Neuronal stem cell (in vitro differentiated cells): ENCODE data around the gene MARVELD2. TPM values are rescaled to one million over a fixed set of nuclear protein-coding genes. Genes with fewer than 3 reads are reported as not detected.

ENCODE experiments used
- DNase-seq: peaks from one replicate; pipeline ENCODE4 v3.0.0-alpha.2; 2013; ENCODE audit warnings: low spot score
- H2AFZ ChIP-seq: one replicate; pipeline ENCODE4 v1.6.1; 2013; ENCODE audit warnings: mild to moderate bottlenecking, low read length, inconsistent platforms
- H2AK5ac ChIP-seq: 2 replicates; pipeline ENCODE4 v1.6.1; 2013; ENCODE audit warnings: low read depth, mild to moderate bottlenecking, inconsistent platforms, low read length, moderate library complexity, mixed read lengths
- H2BK120ac ChIP-seq: 2 replicates; pipeline ENCODE4 v1.6.1; 2013; ENCODE audit warnings: low read depth, mild to moderate bottlenecking, inconsistent platforms, low read length, moderate library complexity, mixed read lengths
- H2BK12ac ChIP-seq: one replicate; pipeline ENCODE4 v1.6.1; 2013; ENCODE audit warnings: low read length, inconsistent platforms
- H2BK15ac ChIP-seq: 2 replicates; pipeline ENCODE4 v1.6.1; 2013; ENCODE audit warnings: mild to moderate bottlenecking, low read length, inconsistent platforms, mixed read lengths
- H2BK5ac ChIP-seq: one replicate; pipeline ENCODE4 v1.6.1; 2013; ENCODE audit warnings: inconsistent platforms, mild to moderate bottlenecking, low read length, moderate library complexity
- H3K14ac ChIP-seq: one replicate; pipeline ENCODE4 v1.6.1; 2013; ENCODE audit warnings: low read length, inconsistent platforms
- H3K18ac ChIP-seq: 2 replicates; pipeline ENCODE4 v1.6.1; 2013; ENCODE audit warnings: low read length, inconsistent platforms
- H3K23ac ChIP-seq: 2 replicates; pipeline ENCODE4 v1.6.1; 2013; ENCODE audit warnings: low read depth, mild to moderate bottlenecking, mixed read lengths, low read length, inconsistent platforms; ENCODE audit not compliant: poor library complexity
- H3K27ac ChIP-seq: replicated peaks from 3 replicates; pipeline ENCODE4 v1.5.1; 2013; ENCODE audit warnings: low read length, inconsistent platforms
- H3K27me3 ChIP-seq, 3 experiments: 2 replicates each; pipeline ENCODE4 v1.6.1; 2013; ENCODE audit warnings: low read length in 3 of 3, mild to moderate bottlenecking in 2 of 3, inconsistent platforms in 1 of 3, low read depth in 1 of 3, mixed read lengths in 1 of 3, moderate library complexity in 1 of 3; ENCODE audit not compliant: control insufficient read depth in 3 of 3, insufficient read depth in 3 of 3
- H3K36me3 ChIP-seq, 2 donors: replicated peaks in 1 of 2; 2 replicates each; pipeline ENCODE4 v1.6.1; 2013; ENCODE audit warnings: low read length in 2 of 2; ENCODE audit not compliant: control insufficient read depth in 2 of 2, insufficient read depth in 2 of 2
- H3K4ac ChIP-seq: 2 replicates; pipeline ENCODE4 v1.6.1; 2013; ENCODE audit warnings: inconsistent platforms, mild to moderate bottlenecking, low read length, moderate library complexity
- H3K4me1 ChIP-seq, 2 donors: 1 replicate in 1 of 2; 2 replicates in 1 of 2; pipeline ENCODE4 v1.6.1; 2013; ENCODE audit warnings: low read length in 2 of 2, low read depth in 1 of 2; ENCODE audit not compliant: control insufficient read depth in 2 of 2, insufficient read depth in 1 of 2
- H3K4me2 ChIP-seq: one replicate; pipeline ENCODE4 v1.6.1; 2013; ENCODE audit warnings: mild to moderate bottlenecking, low read length, inconsistent platforms; ENCODE audit not compliant: insufficient read depth, poor library complexity, severe bottlenecking
- H3K4me3 ChIP-seq, 2 donors: 2 replicates each; pipeline ENCODE4 v1.5.1; 2013; ENCODE audit warnings: low read length in 2 of 2, mild to moderate bottlenecking in 2 of 2, inconsistent platforms in 1 of 2, moderate library complexity in 1 of 2
- H3K79me1 ChIP-seq: one replicate; pipeline ENCODE4 v1.6.1; 2013; ENCODE audit warnings: low read depth, mild to moderate bottlenecking, inconsistent platforms, low read length, moderate library complexity
- H3K9ac ChIP-seq: one replicate; pipeline ENCODE4 v1.6.1; 2013; ENCODE audit warnings: mild to moderate bottlenecking, low read depth, low read length, inconsistent platforms; ENCODE audit not compliant: poor library complexity
- H3K9me3 ChIP-seq, 2 donors: replicated peaks in 1 of 2; 2 replicates each; pipeline versions ENCODE3 to v1.6.1; 2013; ENCODE audit warnings: low read length in 2 of 2, mild to moderate bottlenecking in 2 of 2, inconsistent platforms in 1 of 2, low read depth in 1 of 2, mixed read lengths in 1 of 2, moderate library complexity in 1 of 2; ENCODE audit not compliant: control insufficient read depth in 2 of 2, insufficient read depth in 1 of 2
- H4K8ac ChIP-seq: one replicate; pipeline ENCODE4 v1.6.1; 2013; ENCODE audit warnings: low read depth, mild to moderate bottlenecking, inconsistent platforms, low read length, moderate library complexity
- H4K91ac ChIP-seq: one replicate; pipeline ENCODE4 v1.6.1; 2013; ENCODE audit warnings: low read length, low read depth, mild to moderate bottlenecking, inconsistent platforms; ENCODE audit not compliant: poor library complexity
- WGBS, 2 donors: extraction: QIAGEN DNeasy Blood & Tissue Kit; methylation state at CpG; one replicate each; pipeline ENCODE4 v1.1.7; 2013; ENCODE audit warnings: missing lambda C conversion rate in 2 of 2, mixed read lengths in 1 of 2; ENCODE audit not compliant: insufficient read length in 2 of 2, insufficient replicate concordance in 1 of 2; ENCODE audit errors: extremely low coverage in 2 of 2; 5-methylcytosine and 5-hydroxymethylcytosine counted together
- polyA plus RNA-seq, 2 experiments: library from polyadenylated mRNA; stranded (reverse); fragments of 200-250 nt; gene quantifications; one replicate each; pipeline ENCODE4 v1.2.3, GENCODE V29; 2013

MARVELD2 gene, protein sequence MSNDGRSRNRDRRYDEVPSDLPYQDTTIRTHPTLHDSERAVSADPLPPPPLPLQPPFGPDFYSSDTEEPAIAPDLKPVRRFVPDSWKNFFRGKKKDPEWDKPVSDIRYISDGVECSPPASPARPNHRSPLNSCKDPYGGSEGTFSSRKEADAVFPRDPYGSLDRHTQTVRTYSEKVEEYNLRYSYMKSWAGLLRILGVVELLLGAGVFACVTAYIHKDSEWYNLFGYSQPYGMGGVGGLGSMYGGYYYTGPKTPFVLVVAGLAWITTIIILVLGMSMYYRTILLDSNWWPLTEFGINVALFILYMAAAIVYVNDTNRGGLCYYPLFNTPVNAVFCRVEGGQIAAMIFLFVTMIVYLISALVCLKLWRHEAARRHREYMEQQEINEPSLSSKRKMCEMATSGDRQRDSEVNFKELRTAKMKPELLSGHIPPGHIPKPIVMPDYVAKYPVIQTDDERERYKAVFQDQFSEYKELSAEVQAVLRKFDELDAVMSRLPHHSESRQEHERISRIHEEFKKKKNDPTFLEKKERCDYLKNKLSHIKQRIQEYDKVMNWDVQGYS
- 4.6 TPM for polyA plus RNA-seq (2013, experiment 1 of 2)
- polyA plus RNA-seq (2013, experiment 2 of 2): 5.1 TPM

- no peak within 1 kb of the TSS for H2BK15ac ChIP-seq
- peak within 1 kb of the TSS; percentile 68 for H3K9ac ChIP-seq
- H2AFZ ChIP-seq: no peak within 1 kb of the TSS
- H3K4ac ChIP-seq: no peak within 1 kb of the TSS
- no peak within 1 kb of the TSS for H3K14ac ChIP-seq
- no CpG with 5 or more reads among the region's 78 CpGs for WGBS, 2 donors
- peak within 1 kb of the TSS; percentile 47 for H2BK120ac ChIP-seq
- no peaks in the 10 kb centered on the region for H3K79me1 ChIP-seq
- peak within 1 kb of the TSS; percentile 45 for H2BK5ac ChIP-seq
- peak within 1 kb of the TSS; percentile 41 for H2AK5ac ChIP-seq
- H3K27ac ChIP-seq: no peak within 1 kb of the TSS
- H3K27me3 ChIP-seq: peaks cover 0 to 4% (median 0%) of the 10 kb centered on the region in 3 experiments
- H3K4me1 ChIP-seq: peaks cover 0 to 2% of the 10 kb centered on the region in 2 donors
- peak within 1 kb of the TSS; percentile 90 for H3K18ac ChIP-seq
- H3K9me3 ChIP-seq: no peaks in the 10 kb centered on the region
- H4K8ac ChIP-seq: no peak within 1 kb of the TSS
- peak; percentile 47 for DNase-seq
- H3K4me3 ChIP-seq: peak within 1 kb of the TSS in 1 of 2 donors; percentile 88
- peak within 1 kb of the TSS; percentile 80 for H3K23ac ChIP-seq
- H2BK12ac ChIP-seq: no peak within 1 kb of the TSS
- H3K4me2 ChIP-seq: peak within 1 kb of the TSS; percentile 88
- no peak within 1 kb of the TSS for H4K91ac ChIP-seq
- H3K36me3 ChIP-seq: peaks cover 5 to 57% of the 10 kb centered on the region in 2 donors
Measured at GRCh38 chr5:69414885-69415583, at the start of gene MARVELD2. Gene MARVELD2, plus strand, starts transcription at chr5:69415116. Its CDS starts 4,270 bp downstream, at chr5:69419386.

GRCh38 chr5:69367697-69368279 is 47.1 kb upstream of the MARVELD2 start:
- no peak overlapping the region for H4K91ac ChIP-seq
- H3K18ac ChIP-seq: no peak overlapping the region
- no peak overlapping the region for H2AK5ac ChIP-seq
- H3K27ac ChIP-seq: no peak overlapping the region
- H3K79me1 ChIP-seq: peaks cover 3% of the 10 kb centered on the region
- H2BK12ac ChIP-seq: no peak overlapping the region
- H3K4me3 ChIP-seq: peak overlapping the region in 1 of 2 donors; percentile 92
- H2BK5ac ChIP-seq: no peak overlapping the region
- no peak overlapping the region for H3K14ac ChIP-seq
- H3K4me2 ChIP-seq: no peak overlapping the region
- DNase-seq: no peak
- H2BK15ac ChIP-seq: no peak overlapping the region
- H3K23ac ChIP-seq: no peak overlapping the region
- H3K36me3 ChIP-seq: peaks cover 16 to 49% of the 10 kb centered on the region in 2 donors
- peaks cover 2 to 8% of the 10 kb centered on the region in 2 donors for H3K4me1 ChIP-seq
- H2AFZ ChIP-seq: no peak overlapping the region
- H3K4ac ChIP-seq: no peak overlapping the region
- no peaks in the 10 kb centered on the region for H3K9me3 ChIP-seq
- no peak overlapping the region for H3K9ac ChIP-seq
- H2BK120ac ChIP-seq: no peak overlapping the region
- no peaks in the 10 kb centered on the region for H3K27me3 ChIP-seq
- no CpG with 5 or more reads among the region's 11 CpGs for WGBS, 2 donors
- no peak overlapping the region for H4K8ac ChIP-seq

DNA sequence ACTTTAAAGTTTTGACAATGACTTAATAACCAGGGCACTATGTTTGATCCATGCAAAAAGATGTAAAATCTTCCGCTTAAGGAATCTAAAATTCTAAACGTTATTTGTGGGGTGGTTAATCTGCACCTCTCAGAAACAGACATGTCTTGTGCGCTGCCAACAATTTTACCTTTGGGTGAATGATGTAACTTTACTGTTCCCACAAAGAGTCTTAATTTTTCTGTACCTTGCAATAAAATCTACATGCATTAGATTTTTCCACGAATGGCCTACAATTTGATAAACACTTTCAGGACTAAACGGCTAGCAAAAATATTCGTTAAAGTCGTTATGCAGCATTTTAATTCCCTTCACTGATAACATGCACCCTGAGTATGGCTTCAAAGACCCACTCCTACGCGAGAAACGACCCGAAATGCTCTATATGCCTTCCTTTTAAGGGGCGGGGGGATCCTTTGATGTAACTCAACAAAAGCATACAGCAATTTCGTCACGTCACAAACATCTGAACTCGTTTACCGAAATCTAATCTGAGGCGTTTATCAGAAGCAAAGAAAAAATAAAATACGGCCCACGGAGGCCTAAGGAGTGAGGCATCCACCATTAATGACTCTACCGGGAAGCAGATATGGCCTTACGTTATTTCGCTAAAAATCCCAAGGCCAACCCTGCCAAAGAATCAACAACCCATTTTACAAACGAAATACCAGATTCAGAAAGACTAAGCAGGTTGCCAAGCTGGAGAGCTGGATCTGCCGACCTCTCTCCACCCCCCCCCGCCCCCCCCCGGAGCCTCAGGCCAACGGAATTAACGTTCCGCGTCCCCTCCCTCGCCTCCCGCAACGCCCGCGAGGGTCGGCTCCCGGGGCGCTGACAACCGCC is 46.2 kb upstream of the MARVELD2 start:
- Histone ChIP-seq H3K79me1 (peaks cover 3% of the 10 kb centered on the region), H3K4me3 (peak overlapping the region; percentile 90 to 92), H3K27ac (peak overlapping the region; percentile 95), H4K8ac (no peak overlapping the region), H3K23ac (peak overlapping the region; percentile 45), H2AK5ac (no peak overlapping the region), H3K4me2 (peak overlapping the region; percentile 71), H2AFZ (peak overlapping the region; percentile 95), H3K4me1 (peaks cover 2 to 8% of the 10 kb centered on the region in 2 donors), H2BK120ac (no peak overlapping the region), H3K4ac (no peak overlapping the region), H2BK12ac (no peak overlapping the region), H3K9me3 (no peaks in the 10 kb centered on the region), H3K36me3 (peaks cover 16 to 48% of the 10 kb centered on the region in 2 donors), H3K14ac (no peak overlapping the region), H2BK5ac (peak overlapping the region; percentile 84), H4K91ac (no peak overlapping the region), H3K18ac (peak overlapping the region; percentile 98), H3K27me3 (no peaks in the 10 kb centered on the region), H3K9ac (peak overlapping the region; percentile 72), H2BK15ac (no peak overlapping the region)
- peak; percentile 11 for DNase-seq
- WGBS, 2 donors: no CpG with 5 or more reads among the region's 39 CpGs
